Measurements from ENCODE around the gene ONECUT1.

The ONECUT1 gene

GRCh38 chr15:52808996-52809395 is 18.9 kb upstream of the ONECUT1 start:
- no peak for TF ChIP-seq CTCF (conservative IDR thresholded peaks at IDR 0.05; ENCODE audit: low read depth, low read length)
- no peak overlapping the region for H3K4me3 ChIP-seq (IDR thresholded peaks at IDR 0.05; ENCODE audit: insufficient read depth, low read depth, low read length)
- no peaks in the 10 kb centered on the region for H3K4me1 ChIP-seq (ENCODE audit: low read depth, poor library complexity, severe bottlenecking)
- H2AFZ ChIP-seq (ENCODE audit: low read depth), result no peak overlapping the region
- H3K27me3 ChIP-seq (ENCODE audit: insufficient read depth, low read depth), result no peaks in the 10 kb centered on the region
- no peak overlapping the region for H3K4me2 ChIP-seq
- H4K20me1 ChIP-seq (ENCODE audit: insufficient read depth), result no peaks in the 10 kb centered on the region
- H3K36me3 ChIP-seq (ENCODE audit: insufficient read depth), result no peaks in the 10 kb centered on the region
- H3K27ac ChIP-seq, result no peak overlapping the region
- no peaks in the 10 kb centered on the region for H3K79me2 ChIP-seq (ENCODE audit: insufficient read depth, low read depth)
- H3K9ac ChIP-seq, result no peak overlapping the region

DNA sequence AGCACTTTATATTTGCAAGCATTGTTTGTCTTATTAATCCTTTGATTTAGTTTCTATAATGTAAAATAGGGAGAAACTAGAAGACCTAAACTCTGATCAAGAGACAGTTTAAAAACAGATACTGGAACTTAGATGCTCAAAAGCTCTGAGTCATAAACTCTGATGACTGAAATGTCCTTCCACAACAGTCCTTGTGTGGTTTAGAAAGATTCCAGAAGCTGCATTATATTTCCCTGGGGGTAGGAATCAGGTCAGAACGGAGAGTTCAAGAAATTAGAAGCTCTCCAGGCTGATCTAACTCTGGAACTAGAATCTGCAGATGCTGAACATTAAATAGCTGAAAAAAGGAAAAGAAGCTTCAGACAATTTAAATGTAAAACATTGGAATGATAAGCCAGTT is 18.3 kb upstream of the ONECUT1 start:
- H3K4me2 ChIP-seq, result no peak overlapping the region
- H3K27ac ChIP-seq, result no peak overlapping the region
- H3K4me1 ChIP-seq (ENCODE audit: low read depth, poor library complexity, severe bottlenecking), result no peaks in the 10 kb centered on the region
- H3K27me3 ChIP-seq (ENCODE audit: insufficient read depth, low read depth), result no peaks in the 10 kb centered on the region
- no peak overlapping the region for H3K4me3 ChIP-seq (IDR thresholded peaks at IDR 0.05; ENCODE audit: insufficient read depth, low read depth, low read length)
- no peaks in the 10 kb centered on the region for H3K36me3 ChIP-seq (ENCODE audit: insufficient read depth)
- H3K9ac ChIP-seq, result no peak overlapping the region
- no peaks in the 10 kb centered on the region for H4K20me1 ChIP-seq (ENCODE audit: insufficient read depth)
- TF ChIP-seq CTCF (conservative IDR thresholded peaks at IDR 0.05; ENCODE audit: low read depth, low read length), result no peak
- no peaks in the 10 kb centered on the region for H3K79me2 ChIP-seq (ENCODE audit: insufficient read depth, low read depth)
- no peak overlapping the region for H2AFZ ChIP-seq (ENCODE audit: low read depth)

DNA sequence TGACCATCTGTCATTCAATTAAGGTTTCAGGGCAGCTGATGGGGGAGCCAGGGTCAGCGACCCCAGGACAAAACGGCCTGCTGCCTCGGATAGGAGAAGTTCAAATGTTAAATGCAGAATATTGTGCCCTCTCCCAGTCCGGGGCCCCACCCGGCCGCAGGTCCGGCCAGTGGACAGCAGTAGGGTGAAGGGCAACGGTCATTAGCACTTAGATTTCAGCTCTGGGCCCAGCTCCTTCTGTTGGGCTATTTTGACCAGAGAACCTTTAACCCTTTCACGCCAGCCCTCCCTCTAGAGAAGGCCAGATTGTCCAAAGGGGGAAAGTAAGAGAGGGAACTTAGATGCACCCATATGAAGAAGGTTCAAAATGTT is 16.1 kb upstream of the ONECUT1 start:
- no peaks in the 10 kb centered on the region for H3K36me3 ChIP-seq (ENCODE audit: insufficient read depth)
- H3K4me1 ChIP-seq (ENCODE audit: low read depth, poor library complexity, severe bottlenecking), result peaks cover 8% of the 10 kb centered on the region
- H3K4me3 ChIP-seq (IDR thresholded peaks at IDR 0.05; ENCODE audit: insufficient read depth, low read depth, low read length), result no peak overlapping the region
- no peak overlapping the region for H3K27ac ChIP-seq
- H2AFZ ChIP-seq (ENCODE audit: low read depth), result no peak overlapping the region
- H3K4me2 ChIP-seq, result no peak overlapping the region
- H3K27me3 ChIP-seq (ENCODE audit: insufficient read depth, low read depth), result no peaks in the 10 kb centered on the region
- H4K20me1 ChIP-seq (ENCODE audit: insufficient read depth), result no peaks in the 10 kb centered on the region
- H3K9ac ChIP-seq, result no peak overlapping the region
- no peak for TF ChIP-seq CTCF (conservative IDR thresholded peaks at IDR 0.05; ENCODE audit: low read depth, low read length)
- H3K79me2 ChIP-seq (ENCODE audit: insufficient read depth, low read depth), result no peaks in the 10 kb centered on the region

- Histone ChIP-seq H3K4me2 (no peak overlapping the region), H3K9ac (no peak overlapping the region), H3K4me1 (ENCODE audit: low read depth, poor library complexity, severe bottlenecking) (peaks cover 8% of the 10 kb centered on the region), H3K27me3 (ENCODE audit: insufficient read depth, low read depth) (no peaks in the 10 kb centered on the region), H3K36me3 (ENCODE audit: insufficient read depth) (no peaks in the 10 kb centered on the region), H3K27ac (no peak overlapping the region), H3K4me3 (IDR thresholded peaks at IDR 0.05; ENCODE audit: insufficient read depth, low read depth, low read length) (no peak overlapping the region), H2AFZ (ENCODE audit: low read depth) (no peak overlapping the region), H3K79me2 (ENCODE audit: insufficient read depth, low read depth) (no peaks in the 10 kb centered on the region), H4K20me1 (ENCODE audit: insufficient read depth) (no peaks in the 10 kb centered on the region)
- TF ChIP-seq CTCF (conservative IDR thresholded peaks at IDR 0.05; ENCODE audit: low read depth, low read length), result no peak
Observed at GRCh38 chr15:52805351-52806283, 15.5 kb upstream of the ONECUT1 start.

Measured in KMS-11 (cell line).